AG08395 (cell line): Measurements from ENCODE around the gene ENTPD7.
"Not testable (repeated sequence)": the region's sequence is repeated elsewhere in the genome, so short reads cannot be mapped to it uniquely, and the experiment has no call there.

Experiments used
- DNase-seq: peaks from one replicate; pipeline ENCODE4 v3.0.0; 2012; ENCODE audit warnings: mixed read lengths, low spot score

ENTPD7 gene

GRCh38 chr10:99693933-99694583 is 34.7 kb downstream of the ENTPD7 start:
- DNase-seq: peak; percentile 55

GRCh38 chr10:99695761-99696160 is 36.5 kb downstream of the ENTPD7 start:
- peak; percentile 48 for DNase-seq

DNA sequence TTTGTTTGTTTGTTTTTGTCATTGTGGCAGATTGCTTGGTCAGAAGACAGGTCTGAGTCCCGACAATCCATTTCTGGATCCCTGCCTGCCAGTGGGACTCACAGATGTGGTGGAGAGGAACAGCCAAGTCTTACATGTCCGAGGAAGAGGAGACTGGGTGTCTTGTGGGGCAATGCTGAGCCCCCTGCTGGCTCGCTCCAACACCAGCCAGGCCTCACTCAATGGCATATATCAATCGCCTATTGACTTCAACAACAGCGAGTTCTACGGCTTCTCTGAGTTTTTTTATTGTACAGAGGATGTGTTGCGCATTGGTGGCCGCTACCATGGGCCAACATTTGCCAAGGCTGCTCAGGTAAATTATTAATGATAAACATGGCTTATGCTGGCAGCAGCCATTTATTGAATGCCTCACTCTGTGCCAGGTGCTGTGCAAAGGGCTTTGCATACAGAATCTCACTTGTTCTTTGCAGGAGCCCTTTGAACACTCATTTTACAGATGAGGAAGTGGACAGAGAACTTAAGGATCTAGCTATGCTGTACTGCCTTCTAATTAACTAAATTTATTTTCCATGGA is 39.3 kb downstream of the ENTPD7 start:
- no peak for DNase-seq

DNA sequence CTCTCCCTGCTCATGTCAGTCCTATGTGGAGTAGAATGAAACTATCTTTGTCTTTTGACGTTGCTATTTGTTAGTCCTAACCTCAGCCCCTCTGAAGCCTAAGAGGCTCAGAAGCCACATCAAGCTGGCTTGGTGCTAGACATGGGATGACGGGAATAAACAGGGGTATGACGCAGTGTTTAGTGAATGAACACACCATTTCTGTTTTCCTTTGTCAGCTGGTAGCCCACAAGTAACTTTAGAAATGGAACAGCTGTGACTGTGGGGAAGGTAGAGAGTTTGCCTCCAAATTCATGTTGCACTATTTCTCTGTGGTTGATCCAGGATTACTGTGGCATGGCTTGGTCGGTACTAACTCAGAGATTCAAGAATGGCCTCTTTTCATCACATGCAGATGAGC is 41.3 kb downstream of the ENTPD7 start:
- DNase-seq: no peak

GRCh38 chr10:99708428-99709012 is 49.2 kb downstream of the ENTPD7 start:
- peak; percentile 8 for DNase-seq

GRCh38 chr10:99709480-99710229 is 50.3 kb downstream of the ENTPD7 start:
- no peak for DNase-seq

GRCh38 chr10:99711129-99711719 is 51.9 kb downstream of the ENTPD7 start:
- peak; percentile 70 for DNase-seq

- no peak for DNase-seq
Measured at GRCh38 chr10:99714446-99714845, 55.1 kb downstream of the ENTPD7 start.

GRCh38 chr10:99720387-99720786 is 61.1 kb downstream of the ENTPD7 start:
- no peak for DNase-seq

GRCh38 chr10:99730026-99730425 is 70.7 kb downstream of the ENTPD7 start:
- no peak for DNase-seq

DNA sequence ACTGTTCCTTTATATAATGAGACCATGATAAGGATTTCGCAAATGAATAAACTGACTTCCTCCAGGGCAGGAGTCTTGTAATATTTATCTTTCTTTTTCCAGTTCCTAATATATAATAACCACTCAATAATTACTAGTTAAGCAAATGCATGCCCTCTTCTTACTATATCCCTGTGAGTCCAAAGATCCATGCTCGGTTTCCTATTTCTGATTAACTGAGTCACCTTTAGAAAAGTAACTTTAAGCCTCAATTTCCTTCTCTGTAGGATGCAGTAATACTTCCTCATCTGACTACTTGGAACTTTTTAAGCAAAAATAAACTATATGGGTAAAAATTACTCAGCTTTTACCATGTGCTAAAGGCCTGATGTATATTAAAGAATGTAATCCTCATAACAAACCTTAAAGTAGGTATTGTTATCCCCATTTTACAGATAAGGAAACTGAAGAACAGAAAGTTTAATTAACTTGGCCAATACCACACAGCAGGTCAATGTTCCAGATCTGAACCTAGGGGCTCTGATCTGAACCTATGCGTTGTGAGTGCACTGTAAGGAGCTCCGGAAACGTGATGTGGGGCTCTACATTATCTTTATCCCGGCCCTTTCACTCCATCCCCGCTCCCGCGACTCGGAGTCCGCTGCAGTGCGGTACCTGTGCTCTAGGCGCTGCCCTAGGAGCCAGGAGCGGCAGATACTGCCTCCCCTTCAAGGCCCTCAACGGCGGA is 72.2 kb downstream of the ENTPD7 start:
- DNase-seq: no peak

GRCh38 chr10:99732033-99732842 is 72.9 kb downstream of the ENTPD7 start, which contains the start of the genes COX15 and CUTC:
Gene COX15, minus strand, starts transcription at chr10:99732127. Its CDS starts 78 bp downstream, at chr10:99732049.
Gene CUTC, plus strand, starts transcription at chr10:99732234. Its CDS starts 115 bp downstream, at chr10:99732349.
- DNase-seq: peak; percentile 99

DNA sequence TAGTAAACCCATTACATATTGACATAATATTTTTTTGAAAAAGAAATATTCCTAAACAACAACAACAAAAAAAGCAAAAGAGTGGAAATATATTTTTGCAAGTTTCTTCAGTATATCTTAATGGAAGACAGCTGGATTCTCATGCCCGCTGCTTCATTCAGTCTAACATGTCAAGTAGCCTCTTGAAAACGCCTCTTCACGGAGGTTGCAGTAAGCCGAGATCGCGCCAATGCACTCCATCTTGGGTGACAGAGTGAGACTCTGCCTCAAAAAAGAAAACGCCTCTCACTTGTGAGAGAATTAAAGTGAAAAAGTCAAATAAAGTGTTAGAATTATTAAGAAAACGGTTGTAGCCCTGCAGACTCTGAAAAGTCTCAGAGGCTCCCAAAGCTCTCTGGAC is 74.1 kb downstream of the ENTPD7 start:
- no peak for DNase-seq

- DNase-seq: not testable (repeated sequence)
Measured at GRCh38 chr10:99734111-99734510, 74.8 kb downstream of the ENTPD7 start.

DNA sequence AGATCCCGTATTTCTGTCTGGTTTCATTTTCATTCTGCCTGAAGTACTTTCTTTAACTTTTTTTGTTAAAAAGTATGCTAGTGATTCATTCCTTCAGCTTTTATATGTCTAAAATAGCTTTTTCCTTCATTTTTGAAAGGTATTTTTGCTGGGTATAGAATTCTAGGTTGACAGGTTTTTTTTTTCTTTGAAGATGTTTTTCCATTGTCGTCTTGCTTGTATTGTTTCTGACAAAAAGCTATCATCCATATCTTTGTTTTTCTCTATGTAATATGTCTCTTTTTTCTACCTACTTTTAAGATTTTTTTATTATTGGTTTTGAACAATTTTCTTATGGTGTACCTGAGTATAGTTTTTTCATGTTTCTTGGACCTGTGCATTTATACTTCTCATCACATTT is 81.0 kb downstream of the ENTPD7 start:
- DNase-seq: no peak

DNA sequence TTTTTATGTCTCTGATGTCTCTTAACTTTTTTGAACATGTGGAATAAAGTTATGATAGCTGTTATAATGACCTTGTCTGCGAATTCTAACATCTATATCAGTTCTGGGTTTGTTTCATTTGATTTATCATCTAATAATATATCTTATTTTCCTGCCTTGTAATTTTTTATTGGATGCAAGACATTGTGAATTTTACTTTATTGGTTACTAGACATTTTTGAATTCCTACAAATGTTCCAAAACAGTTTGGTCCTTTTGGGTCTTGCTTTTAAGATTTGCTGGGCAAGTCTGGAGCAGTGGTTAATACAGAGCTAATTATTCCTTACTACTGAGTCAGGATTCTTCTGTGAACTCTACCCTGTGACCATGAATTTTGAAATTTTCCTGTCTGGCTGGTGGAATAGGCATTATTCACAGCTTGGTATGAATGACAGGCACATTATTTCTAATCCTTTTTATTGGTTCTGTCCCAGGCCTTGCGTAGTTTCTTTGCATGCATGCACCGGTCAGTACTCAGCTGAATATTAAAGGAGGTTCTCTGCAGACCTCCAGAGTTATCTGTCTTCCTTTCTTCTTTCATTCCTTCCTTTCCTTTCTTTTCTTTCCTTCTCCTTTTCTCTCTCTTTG is 81.7 kb downstream of the ENTPD7 start:
- DNase-seq: no peak

GRCh38 chr10:99742254-99742653 is 82.9 kb downstream of the ENTPD7 start:
- DNase-seq: no peak

DNA sequence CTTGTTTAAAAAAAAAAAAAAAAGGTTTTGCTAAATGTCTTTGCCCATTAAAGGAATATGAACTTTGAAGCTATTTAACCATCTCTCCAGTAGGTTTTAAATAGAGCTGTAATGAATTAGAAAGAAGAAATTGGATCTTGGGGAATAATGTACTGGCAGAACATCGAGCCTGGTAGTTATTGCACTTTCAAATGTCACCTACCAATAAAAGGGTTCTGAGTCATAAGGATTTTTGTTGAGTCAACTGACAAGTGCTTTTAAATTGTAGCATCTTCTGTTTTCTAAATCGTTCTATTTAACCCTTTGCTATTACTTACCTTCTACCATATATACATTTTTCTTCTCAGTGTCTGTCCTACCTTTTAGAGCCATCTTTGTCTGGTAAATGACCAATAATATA is 83.4 kb downstream of the ENTPD7 start:
- DNase-seq: peak; percentile 24

DNA sequence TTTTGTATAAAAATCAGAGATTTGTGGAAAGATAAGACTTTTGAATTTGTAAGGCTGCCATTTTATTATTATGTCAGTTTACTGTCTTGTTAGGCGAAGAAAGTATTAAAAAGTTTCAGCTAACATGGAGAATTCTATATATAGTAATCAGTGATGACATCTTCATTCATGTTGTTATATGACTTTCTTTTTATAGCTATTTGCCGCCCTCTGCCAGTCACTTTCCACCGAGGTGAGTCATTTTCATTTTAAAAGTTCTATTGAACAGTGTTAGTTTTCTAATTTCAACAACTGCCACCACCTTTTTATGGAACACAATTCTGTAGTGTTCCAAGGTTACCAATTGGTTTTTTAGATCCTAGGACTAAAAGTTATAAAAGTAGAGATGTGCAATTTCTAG is 84.5 kb downstream of the ENTPD7 start:
- no peak for DNase-seq

DNA sequence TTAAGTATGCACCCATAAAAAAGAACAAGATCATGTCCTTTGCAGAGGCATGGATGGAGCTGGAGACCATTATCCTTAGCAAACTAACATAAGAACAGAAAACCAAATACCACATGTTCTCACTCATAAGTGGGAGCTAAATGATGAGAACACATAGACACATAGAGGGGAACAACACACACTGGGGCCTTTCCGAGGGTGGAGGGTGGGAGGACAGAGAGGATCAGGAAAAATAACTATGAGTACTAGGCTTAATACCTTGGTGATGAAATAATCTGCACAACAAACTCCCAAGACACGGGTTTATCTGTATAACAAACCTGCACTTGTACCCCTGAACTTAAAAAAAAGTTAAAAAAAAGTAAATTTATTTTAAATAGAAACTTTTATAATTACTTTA is 86.9 kb downstream of the ENTPD7 start:
- not testable (repeated sequence) for DNase-seq
